ELF-1 (cell line): ENCODE data around the gene DNAJC1.
"Not testable (repeated sequence)": the region's sequence is repeated elsewhere in the genome, so short reads cannot be mapped to it uniquely, and the experiment has no call there.

Source experiments
- DNase-seq: peaks from one replicate; pipeline ENCODE4 v3.0.0-alpha.2; 2016; ENCODE audit warnings: low read depth, low spot score

DNAJC1 gene, protein sequence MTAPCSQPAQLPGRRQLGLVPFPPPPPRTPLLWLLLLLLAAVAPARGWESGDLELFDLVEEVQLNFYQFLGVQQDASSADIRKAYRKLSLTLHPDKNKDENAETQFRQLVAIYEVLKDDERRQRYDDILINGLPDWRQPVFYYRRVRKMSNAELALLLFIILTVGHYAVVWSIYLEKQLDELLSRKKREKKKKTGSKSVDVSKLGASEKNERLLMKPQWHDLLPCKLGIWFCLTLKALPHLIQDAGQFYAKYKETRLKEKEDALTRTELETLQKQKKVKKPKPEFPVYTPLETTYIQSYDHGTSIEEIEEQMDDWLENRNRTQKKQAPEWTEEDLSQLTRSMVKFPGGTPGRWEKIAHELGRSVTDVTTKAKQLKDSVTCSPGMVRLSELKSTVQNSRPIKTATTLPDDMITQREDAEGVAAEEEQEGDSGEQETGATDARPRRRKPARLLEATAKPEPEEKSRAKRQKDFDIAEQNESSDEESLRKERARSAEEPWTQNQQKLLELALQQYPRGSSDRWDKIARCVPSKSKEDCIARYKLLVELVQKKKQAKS

DNA sequence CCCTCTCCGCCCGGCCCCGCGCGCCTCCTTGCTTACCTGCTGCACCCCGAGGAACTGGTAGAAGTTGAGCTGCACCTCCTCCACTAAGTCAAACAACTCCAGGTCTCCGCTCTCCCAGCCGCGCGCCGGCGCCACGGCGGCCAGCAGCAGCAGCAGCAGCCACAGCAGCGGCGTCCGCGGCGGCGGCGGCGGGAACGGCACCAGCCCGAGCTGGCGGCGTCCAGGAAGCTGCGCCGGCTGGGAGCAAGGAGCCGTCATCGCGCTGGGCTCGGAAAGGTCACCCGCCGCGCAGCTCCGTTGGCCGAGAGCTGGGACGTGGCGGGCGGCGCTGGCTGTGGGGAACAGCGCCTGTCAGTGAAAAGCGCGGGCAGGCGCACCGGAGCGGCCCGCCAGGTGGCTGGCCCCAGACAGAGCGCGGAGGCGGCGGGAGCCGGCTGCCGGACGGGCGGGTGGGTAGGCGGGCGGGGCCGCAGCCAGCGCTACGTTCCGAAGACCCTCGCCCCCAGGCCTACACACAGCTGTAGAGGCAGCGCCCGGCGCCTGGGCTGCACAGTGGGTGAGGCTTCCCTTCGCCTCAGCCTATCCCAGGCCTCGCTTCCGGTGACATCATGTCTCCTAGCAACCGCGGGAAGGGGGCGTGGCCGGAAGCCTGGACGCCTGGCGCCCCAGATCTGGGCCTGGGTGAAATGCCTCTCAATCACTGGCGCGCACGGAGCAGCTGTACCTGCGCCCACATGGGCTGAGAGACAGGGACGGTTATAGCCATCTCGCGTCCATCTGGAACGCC, at the start of gene DNAJC1:
DNAJC1 (minus strand) TSS at position 554 of the 787 bp plus-strand sequence; CDS start at position 258, 296 bp downstream.
- peak; percentile 99 for DNase-seq

DNA sequence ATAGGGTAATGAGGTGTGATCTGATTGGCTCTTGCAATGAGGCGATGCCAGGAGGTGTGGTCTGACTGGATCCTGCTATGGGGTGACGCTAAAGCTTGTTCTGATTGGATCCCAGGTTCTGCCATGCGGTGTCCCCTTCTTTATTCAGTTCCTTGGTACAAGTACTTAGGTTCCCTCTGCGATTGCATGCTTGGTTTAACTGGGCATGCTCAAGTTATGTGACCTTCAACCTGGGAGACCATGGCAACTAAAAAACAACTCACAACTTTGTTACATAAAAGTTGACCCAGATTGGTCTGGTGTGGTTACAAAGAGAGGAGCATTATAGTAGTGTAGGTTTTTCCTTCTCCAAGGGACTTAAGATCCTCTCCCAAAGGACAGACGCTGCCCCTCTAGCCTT, 49.5 kb upstream of the DNAJC1 start:
- no peak for DNase-seq

DNA sequence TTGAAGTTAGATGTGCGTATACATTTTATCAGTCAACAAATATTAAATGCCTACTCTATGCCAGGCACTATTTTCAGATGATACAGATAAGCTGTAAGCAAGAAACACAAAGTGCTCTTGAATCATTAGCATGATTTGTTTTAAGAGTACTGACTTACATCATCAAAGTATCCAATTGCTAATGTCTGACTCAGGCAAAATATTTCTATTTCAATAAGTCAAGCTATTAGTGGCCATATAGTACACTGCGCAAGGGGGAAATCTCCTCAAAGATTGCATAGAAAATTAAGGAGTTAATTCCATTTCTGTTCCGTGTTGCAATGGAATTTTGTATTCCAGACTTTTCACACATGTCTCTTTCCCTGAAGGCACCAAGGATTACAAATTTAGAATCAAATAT, 46.1 kb upstream of the DNAJC1 start:
- no peak for DNase-seq

- no peak for DNase-seq
Measured at GRCh38 chr10:22047812-22048211, 44.3 kb upstream of the DNAJC1 start.

- DNase-seq = no peak
Measured at GRCh38 chr10:22043327-22043633, 39.8 kb upstream of the DNAJC1 start.

DNA sequence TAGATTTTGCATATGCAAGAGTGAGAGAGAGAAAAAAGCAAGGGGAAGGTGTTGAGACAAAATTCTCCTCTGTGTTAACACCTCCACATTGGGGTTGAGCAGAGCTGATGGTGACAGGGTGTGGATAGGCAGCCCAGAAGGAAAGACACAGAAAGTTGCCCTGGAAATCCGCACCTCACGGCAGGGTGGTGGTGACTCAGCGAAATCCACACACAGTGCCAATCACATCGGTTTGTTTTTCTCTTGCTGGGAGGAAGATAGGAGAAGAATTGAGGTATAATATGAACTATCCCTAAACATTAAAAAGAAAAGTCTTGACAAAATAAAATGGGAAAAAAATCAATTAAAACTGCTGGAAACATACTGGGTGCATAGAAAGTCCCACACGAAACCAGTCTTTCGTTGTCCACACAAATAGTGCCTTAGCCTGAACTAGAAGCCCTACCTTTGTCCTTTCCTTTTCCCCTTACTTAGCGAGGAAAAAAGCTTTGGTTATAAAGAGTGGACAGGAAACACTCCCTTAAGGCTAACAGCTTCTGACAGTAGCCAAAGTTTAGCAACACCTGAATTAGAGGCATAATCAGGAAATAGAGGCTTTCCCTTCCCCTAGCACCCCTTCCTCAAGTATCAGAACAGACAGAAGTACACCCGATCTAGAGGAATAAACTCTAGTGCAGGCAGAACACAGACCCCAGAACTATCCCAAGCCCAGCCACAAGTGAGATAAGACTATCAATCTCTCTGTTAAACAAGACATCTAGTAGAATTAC, 39.2 kb upstream of the DNAJC1 start:
- DNase-seq = peak; percentile 71

GRCh38 chr10:22034333-22034732, 30.8 kb upstream of the DNAJC1 start:
- no peak for DNase-seq

- DNase-seq = not testable (repeated sequence)
Measured at GRCh38 chr10:22032268-22032667, 28.7 kb upstream of the DNAJC1 start.

DNA sequence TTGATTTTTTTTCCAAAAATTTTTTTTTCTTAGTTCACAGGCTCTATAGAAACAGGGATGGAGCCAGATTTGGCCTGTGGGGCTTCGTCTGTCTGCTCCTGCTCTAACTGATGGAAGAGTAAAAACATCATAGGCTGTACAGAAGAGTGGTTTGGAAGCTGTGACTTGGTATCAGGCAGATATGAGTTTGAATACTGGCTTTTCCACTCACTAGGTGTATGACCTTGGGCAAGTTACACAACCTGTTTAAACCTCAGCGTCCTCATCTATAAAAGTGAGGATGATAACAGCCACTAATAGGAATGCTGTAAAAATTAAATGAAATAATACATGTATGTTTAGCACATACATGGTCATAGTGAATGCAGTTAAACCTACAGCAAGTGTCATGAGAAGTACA, 26.9 kb upstream of the DNAJC1 start:
- no peak for DNase-seq

GRCh38 chr10:22029445-22030236, 26.1 kb upstream of the DNAJC1 start:
- no peak for DNase-seq

DNA sequence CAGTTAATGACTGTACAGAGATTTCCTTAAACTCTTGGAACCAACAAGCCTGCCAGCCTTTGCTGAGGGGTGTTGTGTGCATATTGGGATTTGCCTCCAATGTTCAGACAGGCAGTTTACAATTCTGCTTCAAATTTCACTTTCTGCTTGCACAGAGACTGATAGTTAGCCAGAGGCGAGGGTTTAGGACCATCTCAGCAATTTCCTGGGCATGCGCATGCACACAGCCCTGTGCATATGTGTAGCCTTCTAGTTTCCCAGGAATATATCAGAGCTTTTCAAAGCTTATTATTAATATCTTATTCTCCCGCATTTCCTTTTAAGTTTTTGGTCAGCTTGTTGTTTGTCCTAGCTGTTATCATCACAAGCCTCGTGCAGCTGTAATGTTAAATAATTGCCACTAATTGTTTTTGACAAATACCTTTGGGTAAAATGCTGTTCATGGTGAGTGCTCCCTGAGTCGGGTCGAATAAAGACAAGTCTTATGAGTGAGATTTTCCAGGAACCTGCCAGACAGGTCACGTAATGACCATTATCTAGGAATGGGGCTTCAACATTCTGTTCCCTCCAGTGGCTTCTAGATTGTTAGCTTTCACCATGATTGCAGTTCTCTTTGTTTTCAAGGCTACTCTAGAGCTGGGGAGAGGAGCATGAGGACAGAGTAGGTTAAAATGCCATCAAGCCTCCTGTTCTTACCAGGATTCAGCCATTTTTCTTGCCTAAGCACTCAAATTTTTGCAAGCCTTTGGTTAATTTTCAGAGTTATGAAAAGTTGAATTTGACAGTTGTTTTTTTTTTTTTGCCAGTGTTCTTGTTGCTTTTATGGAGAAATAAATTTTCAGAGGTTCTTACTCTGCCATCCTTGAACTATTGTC, 24.1 kb upstream of the DNAJC1 start:
- DNase-seq = peak; percentile 13

DNA sequence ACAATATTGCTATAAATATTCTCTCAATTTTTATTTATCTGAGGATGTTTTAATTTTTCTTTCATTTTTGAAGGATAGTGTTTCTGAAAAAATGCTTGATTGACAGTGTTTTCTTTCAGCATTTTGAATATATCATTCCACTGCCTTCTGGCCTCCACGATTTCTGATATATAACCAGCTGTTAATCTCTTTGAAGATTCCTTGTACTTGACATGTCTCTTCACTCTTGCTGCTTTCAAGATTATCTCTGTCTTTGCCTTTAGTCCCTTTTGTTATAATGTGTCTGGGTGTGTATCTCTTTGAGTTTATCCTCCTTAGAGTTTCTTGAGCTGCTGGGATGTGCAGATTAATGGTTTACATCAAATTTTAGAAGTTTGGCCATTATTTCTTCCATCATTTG, 22.8 kb upstream of the DNAJC1 start:
- DNase-seq = no peak

DNA sequence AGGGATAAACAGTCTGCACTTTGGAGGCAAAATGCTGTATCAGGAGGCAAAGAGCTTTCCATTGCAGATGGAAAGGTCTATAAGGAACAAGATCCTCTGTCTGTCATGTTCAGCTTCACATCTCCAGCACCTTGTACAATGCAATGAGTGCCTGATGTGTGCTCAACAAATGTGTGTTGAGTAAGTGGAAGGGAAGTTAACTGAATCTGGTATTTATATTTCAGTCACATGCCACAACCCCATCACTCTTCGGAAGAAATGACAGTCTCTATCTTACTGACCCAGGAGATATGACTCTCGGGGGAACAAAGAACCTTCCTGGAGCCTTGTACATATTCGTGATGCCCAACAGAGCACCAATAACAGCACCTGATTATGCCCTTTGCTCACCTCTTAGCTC, 20.0 kb upstream of the DNAJC1 start:
- no peak for DNase-seq

- DNase-seq = no peak
Measured at GRCh38 chr10:22022257-22023032, 18.9 kb upstream of the DNAJC1 start.

DNA sequence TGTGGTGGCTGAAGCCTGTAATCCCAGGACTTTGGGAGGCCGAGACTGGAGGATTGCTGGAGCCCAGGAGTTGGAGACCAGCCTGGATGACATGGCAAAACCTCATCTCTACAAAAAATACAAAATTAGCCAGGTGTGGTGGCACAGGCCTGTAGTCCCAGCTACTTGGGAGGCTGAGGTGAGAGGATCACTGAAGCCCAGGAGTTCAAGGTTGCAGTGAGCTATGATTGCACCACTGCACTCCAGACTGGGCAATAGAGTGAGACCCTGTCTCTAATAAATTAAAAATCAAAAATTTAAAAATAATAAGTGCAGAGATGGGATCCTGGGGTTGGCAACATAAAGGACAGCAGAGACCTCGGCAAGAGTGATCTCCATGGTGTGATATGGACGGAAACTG, 17.6 kb upstream of the DNAJC1 start:
- DNase-seq = not testable (repeated sequence)

GRCh38 chr10:22017283-22018020, 13.9 kb upstream of the DNAJC1 start:
- DNase-seq = no peak

- no peak for DNase-seq
Measured at GRCh38 chr10:22016046-22016705, 12.6 kb upstream of the DNAJC1 start.

- DNase-seq = no peak
Measured at GRCh38 chr10:22010973-22011408, 7.5 kb upstream of the DNAJC1 start.
